ENCODE results near the gene ST6GALNAC5. TPM values are rescaled to one million over a fixed set of nuclear protein-coding genes. Genes with fewer than 3 reads are reported as not detected.

The ST6GALNAC5 gene
- polyA plus RNA-seq (2012; ENCODE audit: insufficient read length, low read depth) = not detected

DNA sequence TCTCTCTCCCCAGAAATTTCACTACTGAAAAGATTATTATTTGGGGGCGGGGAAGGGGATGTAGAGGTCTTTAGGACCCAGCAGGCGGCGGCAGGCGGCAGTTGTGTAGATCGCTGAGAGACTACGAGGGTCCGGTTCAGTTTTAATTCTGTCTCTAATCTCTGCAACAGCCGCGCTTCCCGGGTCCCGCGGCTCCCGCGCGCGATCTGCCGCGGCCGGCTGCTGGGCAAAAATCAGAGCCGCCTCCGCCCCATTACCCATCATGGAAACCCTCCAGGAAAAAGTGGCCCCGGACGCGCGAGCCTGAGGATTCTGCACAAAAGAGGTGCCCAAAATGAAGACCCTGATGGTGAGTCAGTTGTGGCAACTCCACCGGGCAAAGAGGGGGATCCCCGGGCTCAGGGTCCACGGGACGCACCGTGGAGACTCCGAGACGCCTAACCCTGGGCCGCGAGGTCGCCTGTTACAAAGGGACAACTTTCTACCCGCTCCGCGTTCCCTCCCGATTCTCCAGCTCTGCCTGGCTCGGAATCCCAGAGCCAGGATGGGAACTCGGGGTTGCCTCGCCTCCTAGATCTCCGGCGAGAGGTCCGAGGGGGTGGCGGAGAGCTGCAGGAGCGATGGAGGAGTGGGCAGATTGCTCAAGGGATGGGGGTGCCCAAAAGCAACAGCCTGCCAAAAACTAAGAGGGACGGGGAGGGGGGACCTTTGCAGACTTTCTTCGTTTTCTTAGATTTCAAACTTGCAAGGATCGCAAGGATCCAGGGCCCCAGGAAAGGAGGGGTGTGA is at the start of gene ST6GALNAC5:
Gene ST6GALNAC5, plus strand, starts transcription at position 139 of the 789 bp plus-strand sequence.
- TF ChIP-seq FOXP2 (optimal IDR thresholded peaks at IDR 0.05; ENCODE audit: borderline replicate concordance, extremely low read depth, extremely low read length, insufficient read depth) (no peak), SIN3A (IDR thresholded peaks at IDR 0.05; ENCODE audit: borderline replicate concordance, insufficient read depth, low read length) (no peak)

DNA sequence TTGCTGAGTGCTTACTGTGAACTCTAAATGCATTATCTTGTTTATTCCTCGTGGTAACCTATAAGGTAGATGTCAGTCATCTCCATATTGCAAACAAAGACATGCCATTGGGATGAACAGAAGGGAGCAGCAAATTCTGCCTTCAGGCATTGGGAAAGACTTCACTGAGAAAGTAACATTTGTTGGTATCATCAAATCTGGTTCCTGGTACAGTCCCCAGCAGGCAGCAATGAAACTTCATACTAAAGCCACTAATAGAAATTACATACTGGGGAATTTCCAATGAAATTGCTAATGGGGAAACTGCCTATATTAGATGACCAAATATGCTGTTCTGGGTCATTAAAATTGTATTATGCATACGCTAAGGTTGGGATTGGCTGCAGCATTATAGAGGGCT is 47.3 kb upstream of the ST6GALNAC5 start:
- TF ChIP-seq TAF1 (IDR thresholded peaks at IDR 0.05; ENCODE audit: borderline replicate concordance, insufficient read depth, low read length) (no peak), FOXP2 (optimal IDR thresholded peaks at IDR 0.05; ENCODE audit: borderline replicate concordance, extremely low read depth, extremely low read length, insufficient read depth) (no peak), POLR2AphosphoS5 (IDR thresholded peaks at IDR 0.05; ENCODE audit: low read depth, low read length) (no peak), SIN3A (IDR thresholded peaks at IDR 0.05; ENCODE audit: borderline replicate concordance, insufficient read depth, low read length) (no peak)
- TF ChIP-seq, protein P1, sequence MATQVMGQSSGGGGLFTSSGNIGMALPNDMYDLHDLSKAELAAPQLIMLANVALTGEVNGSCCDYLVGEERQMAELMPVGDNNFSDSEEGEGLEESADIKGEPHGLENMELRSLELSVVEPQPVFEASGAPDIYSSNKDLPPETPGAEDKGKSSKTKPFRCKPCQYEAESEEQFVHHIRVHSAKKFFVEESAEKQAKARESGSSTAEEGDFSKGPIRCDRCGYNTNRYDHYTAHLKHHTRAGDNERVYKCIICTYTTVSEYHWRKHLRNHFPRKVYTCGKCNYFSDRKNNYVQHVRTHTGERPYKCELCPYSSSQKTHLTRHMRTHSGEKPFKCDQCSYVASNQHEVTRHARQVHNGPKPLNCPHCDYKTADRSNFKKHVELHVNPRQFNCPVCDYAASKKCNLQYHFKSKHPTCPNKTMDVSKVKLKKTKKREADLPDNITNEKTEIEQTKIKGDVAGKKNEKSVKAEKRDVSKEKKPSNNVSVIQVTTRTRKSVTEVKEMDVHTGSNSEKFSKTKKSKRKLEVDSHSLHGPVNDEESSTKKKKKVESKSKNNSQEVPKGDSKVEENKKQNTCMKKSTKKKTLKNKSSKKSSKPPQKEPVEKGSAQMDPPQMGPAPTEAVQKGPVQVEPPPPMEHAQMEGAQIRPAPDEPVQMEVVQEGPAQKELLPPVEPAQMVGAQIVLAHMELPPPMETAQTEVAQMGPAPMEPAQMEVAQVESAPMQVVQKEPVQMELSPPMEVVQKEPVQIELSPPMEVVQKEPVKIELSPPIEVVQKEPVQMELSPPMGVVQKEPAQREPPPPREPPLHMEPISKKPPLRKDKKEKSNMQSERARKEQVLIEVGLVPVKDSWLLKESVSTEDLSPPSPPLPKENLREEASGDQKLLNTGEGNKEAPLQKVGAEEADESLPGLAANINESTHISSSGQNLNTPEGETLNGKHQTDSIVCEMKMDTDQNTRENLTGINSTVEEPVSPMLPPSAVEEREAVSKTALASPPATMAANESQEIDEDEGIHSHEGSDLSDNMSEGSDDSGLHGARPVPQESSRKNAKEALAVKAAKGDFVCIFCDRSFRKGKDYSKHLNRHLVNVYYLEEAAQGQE (IDR thresholded peaks at IDR 0.05; ENCODE audit: insufficient read depth in 1 of 2, low read depth in 2 of 2, low read length in 2 of 2) = no peak

DNA sequence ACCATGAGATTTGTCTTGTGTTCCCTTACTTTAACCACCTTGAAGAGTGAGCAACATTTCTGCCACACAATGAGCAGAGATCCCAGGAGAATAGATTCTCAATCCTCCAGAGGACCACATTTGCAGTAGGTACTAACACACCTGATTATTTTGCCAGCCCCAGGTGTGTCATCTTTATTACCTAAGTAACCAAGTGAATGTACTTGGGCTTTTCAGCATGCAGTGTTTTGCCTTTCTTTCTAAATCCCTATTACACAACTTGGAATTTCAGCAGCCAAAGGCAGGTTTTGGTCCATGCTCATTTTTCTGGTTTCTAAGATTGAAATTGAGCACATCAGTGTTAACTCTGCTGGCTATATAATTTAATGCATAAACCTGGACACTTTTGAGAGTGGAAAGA is 43.2 kb upstream of the ST6GALNAC5 start:
- TF ChIP-seq TAF1 (IDR thresholded peaks at IDR 0.05; ENCODE audit: borderline replicate concordance, insufficient read depth, low read length) (no peak), POLR2AphosphoS5 (IDR thresholded peaks at IDR 0.05; ENCODE audit: low read depth, low read length) (no peak)

DNA sequence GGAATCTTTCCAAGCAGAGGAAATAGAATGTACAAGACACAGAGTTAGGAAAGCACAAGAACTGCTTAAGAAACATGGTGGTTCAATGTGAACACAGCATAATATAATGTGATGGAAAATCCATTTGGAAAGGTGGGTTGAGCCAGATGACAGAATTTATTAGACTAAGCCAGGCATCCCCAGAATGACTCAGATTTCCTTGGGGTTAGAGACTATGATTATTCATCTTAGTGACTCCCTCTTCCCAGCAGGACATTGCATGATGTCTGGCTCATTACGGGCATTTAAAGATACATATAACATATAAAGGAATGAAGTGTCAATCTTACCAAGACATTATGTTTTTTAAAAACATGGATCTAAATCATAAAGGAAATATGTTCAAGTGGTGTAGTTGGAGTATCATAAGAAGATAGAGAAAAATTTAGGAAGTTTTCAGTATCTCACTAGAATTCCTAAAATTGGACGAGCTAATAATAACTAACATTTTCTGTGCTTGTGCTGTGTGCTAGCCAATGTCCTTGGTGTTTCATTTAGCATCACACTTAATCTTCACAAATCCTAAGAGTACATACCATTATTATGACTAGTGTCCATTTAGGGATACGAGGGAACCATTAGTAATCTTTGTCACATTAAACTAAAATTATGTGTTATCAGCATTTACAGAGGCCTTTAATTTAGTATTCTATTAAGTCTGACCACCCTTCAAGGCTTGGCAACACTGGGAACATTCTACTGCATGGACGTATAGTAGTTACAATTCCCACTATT is 41.0 kb upstream of the ST6GALNAC5 start:
- TF ChIP-seq POLR2AphosphoS5 (IDR thresholded peaks at IDR 0.05; ENCODE audit: low read depth, low read length) (no peak), TAF1 (IDR thresholded peaks at IDR 0.05; ENCODE audit: borderline replicate concordance, insufficient read depth, low read length) (no peak), SIN3A (IDR thresholded peaks at IDR 0.05; ENCODE audit: borderline replicate concordance, insufficient read depth, low read length) (no peak), FOXP2 (optimal IDR thresholded peaks at IDR 0.05; ENCODE audit: borderline replicate concordance, extremely low read depth, extremely low read length, insufficient read depth) (no peak)
- TF ChIP-seq, protein P1 (IDR thresholded peaks at IDR 0.05; ENCODE audit: insufficient read depth in 1 of 2, low read depth in 2 of 2, low read length in 2 of 2) = no peak

DNA sequence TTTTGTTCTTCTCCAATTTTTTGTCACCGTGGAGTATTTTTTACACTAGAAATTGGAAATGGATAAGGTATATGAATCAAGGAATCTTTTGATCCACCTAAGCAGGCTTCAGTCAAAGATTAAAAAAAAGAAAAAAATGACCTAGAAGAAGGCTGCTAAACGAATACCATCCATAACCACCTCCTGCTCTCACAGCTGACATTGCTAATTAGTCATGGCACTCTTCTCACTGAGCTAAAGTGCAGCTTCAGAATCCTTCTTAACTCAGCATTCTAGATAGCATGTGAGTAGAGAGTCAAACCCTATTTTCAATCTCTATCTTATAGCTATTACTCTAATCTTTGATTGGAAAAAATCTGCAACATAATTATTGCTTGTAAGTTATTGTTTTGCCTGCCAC is 40.2 kb upstream of the ST6GALNAC5 start:
- TF ChIP-seq, protein P1 (IDR thresholded peaks at IDR 0.05; ENCODE audit: insufficient read depth in 1 of 2, low read depth in 2 of 2, low read length in 2 of 2) = no peak
- no peak for TF ChIP-seq FOXP2 (optimal IDR thresholded peaks at IDR 0.05; ENCODE audit: borderline replicate concordance, extremely low read depth, extremely low read length, insufficient read depth)
- TF ChIP-seq TAF1 (IDR thresholded peaks at IDR 0.05; ENCODE audit: borderline replicate concordance, insufficient read depth, low read length) = no peak
- no peak for TF ChIP-seq SIN3A (IDR thresholded peaks at IDR 0.05; ENCODE audit: borderline replicate concordance, insufficient read depth, low read length)
- no peak for TF ChIP-seq POLR2AphosphoS5 (IDR thresholded peaks at IDR 0.05; ENCODE audit: low read depth, low read length)

DNA sequence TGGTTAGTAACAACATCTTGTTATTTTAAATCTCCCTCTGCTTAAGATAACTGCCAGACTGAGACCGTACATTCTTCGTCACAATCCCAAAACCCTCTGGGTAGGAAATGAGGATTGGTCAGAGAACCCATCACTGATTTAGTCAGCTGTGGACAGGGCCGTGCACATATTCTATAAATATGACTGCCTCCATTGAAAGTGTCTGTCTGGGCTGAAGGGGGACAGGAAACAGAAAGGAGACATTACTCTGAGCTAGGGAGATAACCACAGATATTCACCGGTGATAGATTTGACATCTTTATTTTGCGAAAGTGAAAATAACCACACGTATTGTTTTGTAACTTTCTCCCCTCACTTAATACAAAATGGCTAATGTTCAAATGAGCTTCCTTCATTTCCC is 36.9 kb upstream of the ST6GALNAC5 start:
- TF ChIP-seq, protein P1 (IDR thresholded peaks at IDR 0.05; ENCODE audit: insufficient read depth in 1 of 2, low read depth in 2 of 2, low read length in 2 of 2) = no peak
- no peak for TF ChIP-seq POLR2AphosphoS5 (IDR thresholded peaks at IDR 0.05; ENCODE audit: low read depth, low read length)
- no peak for TF ChIP-seq SIN3A (IDR thresholded peaks at IDR 0.05; ENCODE audit: borderline replicate concordance, insufficient read depth, low read length)
- TF ChIP-seq FOXP2 (optimal IDR thresholded peaks at IDR 0.05; ENCODE audit: borderline replicate concordance, extremely low read depth, extremely low read length, insufficient read depth) = no peak
- no peak for TF ChIP-seq TAF1 (IDR thresholded peaks at IDR 0.05; ENCODE audit: borderline replicate concordance, insufficient read depth, low read length)
